Loucy (cell line): Measurements from ENCODE around the gene COL27A1.

Source experiments
- H2AFZ ChIP-seq: fragments of 200-600 bp; sonication (generic); 2 replicates; pipeline ENCODE4 v1.6.0; 2016; ENCODE audit warnings: antibody characterized with exemption, mild to moderate bottlenecking, low read length, moderate library complexity
- H3F3A ChIP-seq: fragments of 200-600 bp; 2 replicates; pipeline ENCODE4 v1.6.0; 2016; ENCODE audit warnings: antibody characterized with exemption, low read depth, mild to moderate bottlenecking
- H3K27me3 ChIP-seq: fragments of 200-600 bp; sonication (generic); 2 replicates; pipeline ENCODE4 v1.6.1; 2014; ENCODE audit warnings: low read length, mild to moderate bottlenecking; ENCODE audit not compliant: insufficient read depth, poor library complexity, severe bottlenecking
- H3K36me3 ChIP-seq: fragments of 200-600 bp; sonication (generic); 2 replicates; pipeline ENCODE4 v1.6.1; 2016; ENCODE audit warnings: low read length; ENCODE audit not compliant: insufficient read depth
- H3K4me1 ChIP-seq: fragments of 200-600 bp; sonication (generic); 2 replicates; pipeline ENCODE4 v1.5.1; 2014; ENCODE audit warnings: low read length, mild to moderate bottlenecking; ENCODE audit not compliant: insufficient read depth, poor library complexity, severe bottlenecking
- H3K4me2 ChIP-seq: fragments of 200-600 bp; sonication (generic); 2 replicates; pipeline ENCODE4 v1.6.0; 2014; ENCODE audit warnings: antibody characterized with exemption, low read length, low read depth, mild to moderate bottlenecking; ENCODE audit not compliant: poor library complexity, severe bottlenecking
- H3K4me3 ChIP-seq: fragments of 200-600 bp; sonication (generic); 2 replicates; pipeline ENCODE4 v1.5.1; 2014; ENCODE audit warnings: low read length, mild to moderate bottlenecking, mixed read lengths; ENCODE audit not compliant: poor library complexity, severe bottlenecking
- H3K79me2 ChIP-seq: fragments of 200-600 bp; sonication (generic); 2 replicates; pipeline ENCODE4 v1.6.1; 2014; ENCODE audit warnings: low read length; ENCODE audit not compliant: insufficient read depth
- H3K9ac ChIP-seq: fragments of 200-600 bp; sonication (generic); 2 replicates; pipeline ENCODE4 v1.6.0; 2014; ENCODE audit warnings: mild to moderate bottlenecking, low read depth, low read length, moderate library complexity; ENCODE audit not compliant: poor library complexity, severe bottlenecking
- H3K9me2 ChIP-seq: fragments of 200-600 bp; sonication (generic); replicated peaks from 2 replicates; pipeline ENCODE4 v1.6.1; 2016; ENCODE audit warnings: low read depth, low read length, mixed read lengths
- H3K9me3 ChIP-seq: fragments of 200-600 bp; sonication (generic); 2 replicates; pipeline ENCODE4 v1.6.1; 2014; ENCODE audit warnings: mild to moderate bottlenecking, antibody characterized with exemption, low read length, low read depth; ENCODE audit not compliant: insufficient read depth
- H4K20me1 ChIP-seq: fragments of 200-600 bp; sonication (generic); 2 replicates; pipeline ENCODE4 v1.6.0; 2014; ENCODE audit warnings: antibody characterized with exemption, low read length, mild to moderate bottlenecking; ENCODE audit not compliant: insufficient read depth, poor library complexity, severe bottlenecking
- CTCF ChIP-seq: fragments of 200-600 bp; sonication (generic); conservative IDR thresholded peaks from 2 replicates; pipeline ENCODE4 v1.5.1; 2014; ENCODE audit warnings: mild to moderate bottlenecking, antibody characterized with exemption, low read length
- EZH2phosphoT487 ChIP-seq: fragments of 200-600 bp; IDR thresholded peaks from 2 replicates; pipeline ENCODE4 v1.6.1; 2018; ENCODE audit warnings: antibody characterized with exemption, mild to moderate bottlenecking, moderate library complexity, borderline replicate concordance

COL27A1 gene

GRCh38 chr9:114334490-114334889 is 179.2 kb downstream of the COL27A1 start:
- H3K4me3 ChIP-seq = no peak overlapping the region
- H3K4me2 ChIP-seq = no peak overlapping the region
- no peak overlapping the region for H3K9ac ChIP-seq
- H3K27me3 ChIP-seq = no peaks in the 10 kb centered on the region
- H3K36me3 ChIP-seq = peaks cover 43% of the 10 kb centered on the region; the same call in 1 of the 2 replicates
- H3F3A ChIP-seq = no peaks in the 10 kb centered on the region
- H4K20me1 ChIP-seq = no peaks in the 10 kb centered on the region
- H3K79me2 ChIP-seq = no peaks in the 10 kb centered on the region
- no peaks in the 10 kb centered on the region for H3K9me2 ChIP-seq
- no peak overlapping the region for H2AFZ ChIP-seq
- no peaks in the 10 kb centered on the region for H3K9me3 ChIP-seq
- H3K4me1 ChIP-seq = no peaks in the 10 kb centered on the region
- TF ChIP-seq CTCF = no peak
- TF ChIP-seq EZH2phosphoT487 = no peak

GRCh38 chr9:114335745-114336144 is 180.4 kb downstream of the COL27A1 start:
- Histone ChIP-seq H3F3A (no peaks in the 10 kb centered on the region), H3K36me3 (peaks cover 56% of the 10 kb centered on the region; the same call in 1 of the 2 replicates)

GRCh38 chr9:114336157-114336556 is 180.8 kb downstream of the COL27A1 start:
- Histone ChIP-seq H3F3A (no peaks in the 10 kb centered on the region), H3K4me3 (no peak overlapping the region)
- TF ChIP-seq EZH2phosphoT487 = no peak
- TF ChIP-seq CTCF = no peak

More at GRCh38 chr9:114335745-114336144, 180.4 kb downstream of the COL27A1 start:
- Histone ChIP-seq H3K27me3 (no peaks in the 10 kb centered on the region), H3K4me1 (no peaks in the 10 kb centered on the region), H3K9me2 (no peaks in the 10 kb centered on the region), H4K20me1 (no peaks in the 10 kb centered on the region), H3K4me3 (no peak overlapping the region), H2AFZ (no peak overlapping the region), H3K4me2 (no peak overlapping the region), H3K9ac (no peak overlapping the region), H3K79me2 (no peaks in the 10 kb centered on the region), H3K9me3 (no peaks in the 10 kb centered on the region)
- TF ChIP-seq CTCF = no peak
- no peak for TF ChIP-seq EZH2phosphoT487

More at GRCh38 chr9:114336157-114336556, 180.8 kb downstream of the COL27A1 start:
- H2AFZ ChIP-seq = no peak overlapping the region
- no peak overlapping the region for H3K4me2 ChIP-seq
- H3K4me1 ChIP-seq = no peaks in the 10 kb centered on the region
- H3K9me3 ChIP-seq = no peaks in the 10 kb centered on the region
- H4K20me1 ChIP-seq = no peaks in the 10 kb centered on the region
- no peaks in the 10 kb centered on the region for H3K27me3 ChIP-seq
- no peak overlapping the region for H3K9ac ChIP-seq
- no peaks in the 10 kb centered on the region for H3K9me2 ChIP-seq
- H3K36me3 ChIP-seq = peaks cover 60% of the 10 kb centered on the region; the same call in 1 of the 2 replicates
- H3K79me2 ChIP-seq = no peaks in the 10 kb centered on the region
